GM19043 (cell line): ENCODE data around the gene TSSK3.
"Not testable (repeated sequence)": the region's sequence is repeated elsewhere in the genome, so short reads cannot be mapped to it uniquely, and the experiment has no call there.

ENCODE experiments used
- ATAC-seq: cut with Tn5 transposase; IDR thresholded peaks from one replicate; pipeline ENCODE4 v1.9.1; 2021; ENCODE audit warnings: low read depth; ENCODE audit not compliant: unreplicated experiment

Gene TSSK3

GRCh38 chr1:32337855-32338636, 24.3 kb upstream of the TSSK3 start:
- ATAC-seq = no peak

- no peak for ATAC-seq
Measured at GRCh38 chr1:32338637-32339145, 23.6 kb upstream of the TSSK3 start.

GRCh38 chr1:32339363-32339978, 22.9 kb upstream of the TSSK3 start:
- no peak for ATAC-seq

- ATAC-seq = no peak
Measured at GRCh38 chr1:32341186-32341757, 21.1 kb upstream of the TSSK3 start.

- no peak for ATAC-seq
Measured at GRCh38 chr1:32341971-32342370, 20.4 kb upstream of the TSSK3 start.

GRCh38 chr1:32342704-32343103, 19.6 kb upstream of the TSSK3 start:
- no peak for ATAC-seq

- no peak for ATAC-seq
Measured at GRCh38 chr1:32345289-32345827, 17.0 kb upstream of the TSSK3 start.

- ATAC-seq = no peak
Measured at GRCh38 chr1:32346532-32347157, 15.7 kb upstream of the TSSK3 start.

- ATAC-seq = no peak
Measured at GRCh38 chr1:32349211-32349708, 13.1 kb upstream of the TSSK3 start.

- ATAC-seq = peak; percentile 17
Measured at GRCh38 chr1:32350785-32351398, 11.4 kb upstream of the TSSK3 start.

GRCh38 chr1:32351399-32352238, 10.7 kb upstream of the TSSK3 start:
- ATAC-seq = peak; percentile 91

GRCh38 chr1:32352239-32352745, 10.0 kb upstream of the TSSK3 start:
- ATAC-seq = no peak

GRCh38 chr1:32352831-32353383, 9.4 kb upstream of the TSSK3 start:
- no peak for ATAC-seq

GRCh38 chr1:32353431-32353830, 8.9 kb upstream of the TSSK3 start:
- ATAC-seq = no peak

- ATAC-seq = no peak
Measured at GRCh38 chr1:32353886-32354570, 8.3 kb upstream of the TSSK3 start.

GRCh38 chr1:32355778-32356177, 6.6 kb upstream of the TSSK3 start:
- ATAC-seq = not testable (repeated sequence)

GRCh38 chr1:32356478-32356877, 5.9 kb upstream of the TSSK3 start:
- no peak for ATAC-seq

- no peak for ATAC-seq
Measured at GRCh38 chr1:32357614-32358013, 4.7 kb upstream of the TSSK3 start.
